Activated CD4-positive, CD25-positive, alpha-beta regulatory T cell treated with anti-CD3 and anti-CD28 coated beads, Interleukin-2, amount 50 U/mL, for 16 hours (primary cell): ENCODE measurements around the gene PRKAG2.

Source experiments
- DNase-seq: peaks from one replicate; pipeline ENCODE4 v3.0.0-alpha.2; 2020; ENCODE audit warnings: low read depth, low spot score

The PRKAG2 gene

DNA sequence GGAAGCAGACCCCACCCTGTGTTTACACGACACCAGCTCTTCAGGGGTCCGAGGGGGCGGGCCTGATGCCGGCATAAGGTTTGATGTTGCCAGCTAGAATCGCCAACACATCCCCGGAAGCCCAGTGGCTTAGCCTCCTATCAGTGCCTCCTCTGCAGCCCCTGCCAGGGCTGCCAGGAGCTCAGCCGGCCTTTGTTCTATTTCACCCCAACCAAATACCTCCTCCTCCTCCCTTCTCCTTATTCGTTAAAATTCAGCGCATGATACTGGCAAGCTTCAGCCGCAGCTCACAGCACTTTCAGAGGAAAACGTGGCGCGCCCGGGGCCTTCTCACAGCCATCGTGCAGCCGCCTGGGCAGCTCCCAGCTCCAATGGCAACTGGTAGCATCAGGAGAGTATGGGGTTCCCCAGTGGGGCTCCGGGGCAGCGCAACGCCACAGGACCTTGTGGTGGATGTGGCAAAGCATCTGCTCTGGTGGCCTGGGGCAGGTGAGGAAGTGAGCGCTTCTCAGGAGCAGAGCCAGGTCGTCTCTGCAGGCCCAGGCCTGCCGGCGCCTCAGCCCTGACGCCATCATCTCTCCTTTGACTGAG is 180.9 kb downstream of the PRKAG2 start:
- DNase-seq = no peak

DNA sequence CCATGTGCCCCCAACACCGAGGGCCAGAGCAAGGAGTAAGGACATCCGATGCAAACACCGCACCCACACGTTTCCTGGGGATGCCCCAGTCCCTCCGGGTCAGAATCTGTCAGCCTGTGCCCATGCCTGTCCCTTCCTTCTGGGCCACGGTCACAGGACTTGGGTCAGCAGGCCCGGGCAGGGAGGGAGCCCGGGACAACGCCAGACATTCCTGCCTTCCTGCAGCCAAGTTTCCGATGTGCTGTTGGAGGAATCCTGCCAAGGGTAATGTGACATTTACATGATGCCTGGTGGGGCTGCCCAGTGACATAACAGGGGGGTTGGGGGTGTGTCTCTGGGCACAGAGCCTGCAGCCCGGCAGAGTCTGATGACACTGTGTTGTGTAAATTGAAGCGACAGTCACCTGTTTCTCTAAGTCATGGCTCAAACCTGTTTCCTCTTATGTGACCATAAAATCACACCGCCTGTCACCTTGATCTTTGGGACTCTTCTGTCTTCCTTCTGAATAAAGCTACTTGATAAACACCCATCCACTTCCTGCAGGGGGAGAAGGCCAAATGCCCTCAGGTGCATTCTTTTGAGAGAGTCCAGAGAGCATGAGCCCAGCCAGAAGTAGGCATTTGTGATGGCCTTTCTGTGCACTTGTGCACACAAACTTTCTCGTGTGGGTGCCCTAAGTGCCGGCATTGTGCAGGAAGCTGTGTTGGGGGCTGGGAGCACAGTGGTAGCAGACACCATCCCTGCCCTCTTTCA is 181.9 kb downstream of the PRKAG2 start:
- no peak for DNase-seq

GRCh38 chr7:151694441-151694827 is 182.5 kb downstream of the PRKAG2 start:
- no peak for DNase-seq

DNA sequence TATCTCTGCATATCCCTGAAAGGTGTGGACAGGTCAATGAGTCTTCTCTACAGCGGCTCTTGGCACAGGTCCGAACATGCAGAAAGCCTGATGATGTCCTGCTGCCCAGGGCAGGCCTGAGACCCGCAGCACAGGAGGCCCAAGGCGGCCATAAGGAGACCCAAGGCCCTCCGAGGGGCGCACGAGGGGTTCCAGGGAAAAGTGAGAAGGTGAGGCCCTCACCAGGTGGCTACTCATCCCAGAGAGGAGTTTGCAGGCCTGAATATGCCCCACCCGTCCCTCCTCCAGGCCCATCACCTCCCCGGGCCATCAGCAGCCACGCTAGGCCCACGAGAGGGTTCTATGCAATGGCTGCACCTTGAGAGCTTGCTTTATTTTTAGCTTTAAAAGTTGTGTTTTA is 183.8 kb downstream of the PRKAG2 start:
- DNase-seq = no peak

- no peak for DNase-seq
Observed at GRCh38 chr7:151692721-151693120, 184.2 kb downstream of the PRKAG2 start.

GRCh38 chr7:151691449-151691848 is 185.5 kb downstream of the PRKAG2 start:
- no peak for DNase-seq

- no peak for DNase-seq
Observed at GRCh38 chr7:151690606-151691005, 186.3 kb downstream of the PRKAG2 start.

DNA sequence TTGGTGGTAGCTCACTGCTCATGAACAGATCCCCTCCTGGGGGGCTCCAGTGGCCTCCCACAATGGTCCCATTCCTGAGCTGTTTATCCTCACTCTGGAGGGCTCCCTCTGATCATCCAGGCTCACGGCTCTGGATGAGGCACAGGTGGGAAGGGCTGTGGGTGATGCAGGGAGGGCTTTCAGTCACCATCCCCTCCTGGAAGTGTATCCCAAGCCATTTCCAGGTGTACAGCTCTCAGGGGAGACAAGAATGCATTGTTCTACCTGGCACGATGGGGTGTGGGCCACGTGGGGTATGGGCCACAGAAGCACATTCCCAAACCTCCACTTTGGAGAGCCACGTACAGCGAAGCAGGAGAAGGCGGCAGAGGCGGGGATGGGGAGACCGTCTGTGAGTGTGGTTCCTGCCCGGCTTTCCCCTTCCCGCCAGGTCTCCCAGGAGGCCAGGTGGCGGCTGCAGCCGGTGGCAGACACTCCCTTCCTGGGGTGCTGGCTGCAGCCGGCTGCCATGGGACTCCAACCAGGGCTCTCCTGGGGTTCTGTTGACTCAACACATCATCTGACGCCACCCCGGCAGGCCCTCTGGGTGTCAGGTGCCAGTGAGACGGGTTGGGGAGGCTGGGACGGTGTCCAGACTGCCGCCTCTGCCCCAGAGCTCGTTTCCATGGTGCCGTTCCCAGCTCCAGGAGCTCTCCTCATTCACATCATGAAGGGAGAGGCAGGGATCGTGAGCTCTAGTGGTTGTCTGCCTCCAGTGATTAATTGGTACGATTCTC is 187.5 kb downstream of the PRKAG2 start:
- DNase-seq = no peak

GRCh38 chr7:151688236-151688780 is 188.6 kb downstream of the PRKAG2 start:
- no peak for DNase-seq

DNA sequence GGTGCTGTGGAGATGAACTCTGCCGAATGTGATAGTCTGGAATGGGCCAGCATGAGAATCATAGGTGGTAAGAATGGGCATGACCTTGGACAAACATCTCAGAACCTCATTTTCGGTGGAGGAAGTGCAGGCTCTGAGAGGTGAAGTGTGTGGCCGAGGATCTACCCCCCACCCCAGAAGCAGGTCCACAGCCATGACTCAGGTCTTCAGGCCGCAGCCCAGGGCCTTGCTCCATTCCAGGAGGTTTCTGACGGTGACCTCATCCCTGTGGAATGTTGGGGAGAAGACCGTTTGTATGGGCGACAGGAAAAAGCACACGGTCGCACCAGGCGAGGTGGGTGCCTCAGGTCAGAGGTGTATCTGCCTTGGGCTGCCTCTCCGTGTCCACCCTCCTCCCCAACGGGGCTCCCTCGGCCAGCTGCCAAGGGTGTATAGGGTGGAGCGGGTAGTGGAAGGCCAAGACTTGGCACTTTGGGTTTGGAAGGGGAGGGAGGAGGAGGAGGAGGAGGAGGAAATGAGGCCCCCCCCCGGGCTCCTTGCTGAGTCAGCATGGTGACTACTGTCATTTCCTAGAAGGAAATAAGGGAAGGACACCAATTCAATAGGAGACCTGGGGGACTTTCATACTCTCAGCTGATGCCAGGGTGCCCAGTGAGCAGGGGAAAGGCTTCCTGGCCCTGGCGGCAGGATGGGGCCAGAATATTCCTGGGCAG is 189.2 kb downstream of the PRKAG2 start:
- no peak for DNase-seq

DNA sequence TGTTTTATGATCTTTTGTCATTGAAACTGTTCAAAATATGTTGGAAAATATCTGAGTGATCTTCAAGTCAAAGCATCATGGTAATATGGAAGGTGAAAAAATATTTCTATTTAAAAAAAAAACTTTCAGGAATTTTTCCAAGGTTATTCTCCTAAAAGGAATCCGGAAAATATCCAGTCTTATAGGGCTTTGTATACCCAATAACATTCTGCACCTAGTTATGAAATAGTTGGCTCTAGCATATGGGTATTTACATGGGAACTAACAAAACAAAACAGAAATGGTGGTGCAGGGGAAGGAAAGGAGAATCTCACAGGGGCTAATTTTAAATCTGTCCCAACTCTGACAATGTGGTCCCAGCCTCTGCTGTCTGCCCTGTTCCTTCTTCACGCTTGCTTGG is 190.1 kb downstream of the PRKAG2 start:
- DNase-seq = no peak

GRCh38 chr7:151686016-151686766 is 190.7 kb downstream of the PRKAG2 start:
- DNase-seq = no peak

DNA sequence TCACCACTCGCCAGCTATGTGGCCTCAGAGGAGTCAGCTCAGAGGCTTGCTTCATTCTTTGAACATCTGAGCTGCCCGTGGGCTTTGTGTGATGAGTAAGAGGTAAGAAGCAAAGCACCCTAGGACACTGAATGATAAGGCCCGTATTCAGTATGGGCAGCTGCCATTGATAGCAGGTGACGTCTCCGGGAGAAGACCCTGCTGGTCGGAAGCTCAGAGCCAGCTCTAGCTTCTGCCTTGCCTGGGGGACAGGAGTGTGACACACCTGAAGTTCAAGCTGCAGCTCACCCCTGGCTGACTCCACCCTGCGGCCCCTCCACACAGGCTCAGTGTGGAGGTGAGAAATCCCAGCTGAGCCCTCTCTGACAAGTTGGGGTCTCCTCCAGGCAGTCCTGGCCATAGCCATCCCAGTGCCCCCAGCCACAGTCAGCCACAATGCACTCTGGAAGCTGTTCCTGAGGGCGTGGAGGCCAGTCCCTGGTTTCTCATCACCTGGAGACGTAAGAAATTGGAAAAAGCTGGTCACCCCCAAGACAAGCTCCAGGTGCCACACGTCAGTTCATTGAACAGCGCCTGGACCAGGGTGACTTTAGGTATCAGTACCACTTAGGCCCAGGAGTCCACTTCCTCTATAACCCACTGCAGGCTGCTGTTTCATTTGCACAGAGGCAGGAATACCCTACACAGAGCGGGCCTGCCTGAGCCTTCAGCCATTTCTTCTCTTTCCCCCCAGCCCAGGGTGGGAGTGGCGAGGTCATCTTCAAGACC is 192.3 kb downstream of the PRKAG2 start:
- no peak for DNase-seq

DNA sequence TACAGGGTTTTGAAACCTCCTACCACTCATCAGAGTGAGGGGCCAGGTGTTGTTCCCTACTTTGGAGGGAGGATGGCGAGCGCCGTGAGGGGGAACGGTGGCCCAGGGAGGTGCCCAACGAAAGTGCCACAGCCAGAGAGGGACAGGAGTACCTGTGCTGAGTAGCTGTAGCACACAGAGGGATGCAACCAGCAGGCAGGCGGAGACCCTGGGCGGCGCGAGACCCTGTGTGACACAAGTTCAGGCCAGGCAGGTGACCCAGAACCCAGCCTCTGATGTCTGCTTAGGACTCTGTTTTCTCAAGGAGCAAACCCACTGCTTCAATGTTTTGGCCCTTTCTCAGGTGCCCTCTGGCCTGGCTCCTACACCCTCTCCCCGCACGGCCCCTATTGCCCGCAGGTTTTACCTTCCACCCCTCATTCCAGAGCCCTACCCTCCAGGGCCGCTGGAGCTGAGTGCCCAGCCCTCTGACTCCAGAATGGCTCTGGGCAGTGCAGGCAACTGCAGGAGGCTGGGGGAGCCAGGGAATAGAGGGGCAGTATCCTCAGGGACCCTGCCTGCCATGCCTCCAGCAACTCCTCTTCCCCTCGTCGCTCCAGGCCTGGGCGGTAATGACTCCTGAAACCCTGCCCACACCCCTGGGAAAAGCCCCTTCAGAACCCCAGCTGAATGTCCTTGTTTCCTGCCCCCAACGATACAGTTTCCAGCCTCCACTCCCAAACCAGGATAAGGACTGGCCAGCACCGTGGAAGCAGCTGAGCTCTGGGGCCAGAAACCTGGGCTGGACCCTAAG is 193.1 kb downstream of the PRKAG2 start:
- DNase-seq = no peak

DNA sequence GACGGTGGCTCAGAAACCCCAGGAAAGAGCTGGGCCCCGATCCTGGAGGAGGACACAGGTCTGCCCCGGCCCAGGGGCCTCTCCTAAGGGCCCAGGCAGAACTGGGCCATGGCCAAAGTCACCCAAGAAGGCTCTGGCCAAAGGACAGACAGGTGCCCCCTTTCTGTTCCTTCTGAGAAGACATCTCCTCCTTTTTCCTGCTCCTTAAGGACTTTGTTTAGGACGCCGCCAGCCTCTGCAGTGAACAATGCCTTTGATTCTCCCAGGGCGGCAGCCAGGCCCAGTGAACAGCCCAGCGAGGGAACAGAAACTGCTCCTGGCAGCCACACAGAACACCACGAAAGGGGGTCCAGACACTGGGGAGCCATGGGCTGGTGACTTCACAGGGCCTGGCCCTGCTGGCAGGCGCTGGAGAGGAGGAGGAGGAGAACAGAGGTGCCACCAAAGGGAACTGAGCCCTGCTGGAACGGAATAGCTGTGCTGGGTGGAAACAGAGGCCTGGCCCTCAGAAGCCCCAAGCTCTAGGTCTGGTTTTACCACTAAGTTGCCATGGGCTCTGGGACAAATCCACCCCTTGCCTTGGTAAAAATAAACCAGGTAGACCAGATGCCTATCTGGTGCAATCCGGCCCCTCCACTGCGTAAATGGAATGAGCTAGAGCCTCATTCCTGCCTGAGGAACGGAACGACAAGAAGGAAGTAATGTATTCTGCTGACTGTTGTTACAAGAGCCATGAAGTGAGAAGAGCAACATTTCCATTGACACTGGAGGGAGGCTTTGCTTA is 193.9 kb downstream of the PRKAG2 start:
- no peak for DNase-seq

- no peak for DNase-seq
Observed at GRCh38 chr7:151681726-151682125, 195.2 kb downstream of the PRKAG2 start.

DNA sequence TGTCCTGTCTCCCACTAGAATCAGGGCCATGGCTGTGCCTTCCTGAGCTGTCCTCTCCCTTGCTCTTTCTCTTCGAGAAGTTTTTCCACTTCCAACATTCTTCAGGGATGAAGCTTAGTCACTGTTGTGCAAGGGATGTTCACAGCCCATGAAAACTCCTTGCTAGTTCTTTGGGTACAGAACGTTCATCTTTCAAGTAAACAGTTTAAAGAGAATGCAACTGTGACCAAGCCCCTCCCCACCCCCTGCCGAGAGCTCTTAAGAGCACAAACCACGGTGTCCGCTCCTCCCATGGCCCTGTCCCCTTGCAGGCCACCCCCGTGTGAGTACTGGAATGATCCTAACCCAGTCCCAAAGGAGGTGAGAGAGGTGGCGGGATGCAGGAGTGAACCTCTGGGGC is 196.1 kb downstream of the PRKAG2 start:
- no peak for DNase-seq

DNA sequence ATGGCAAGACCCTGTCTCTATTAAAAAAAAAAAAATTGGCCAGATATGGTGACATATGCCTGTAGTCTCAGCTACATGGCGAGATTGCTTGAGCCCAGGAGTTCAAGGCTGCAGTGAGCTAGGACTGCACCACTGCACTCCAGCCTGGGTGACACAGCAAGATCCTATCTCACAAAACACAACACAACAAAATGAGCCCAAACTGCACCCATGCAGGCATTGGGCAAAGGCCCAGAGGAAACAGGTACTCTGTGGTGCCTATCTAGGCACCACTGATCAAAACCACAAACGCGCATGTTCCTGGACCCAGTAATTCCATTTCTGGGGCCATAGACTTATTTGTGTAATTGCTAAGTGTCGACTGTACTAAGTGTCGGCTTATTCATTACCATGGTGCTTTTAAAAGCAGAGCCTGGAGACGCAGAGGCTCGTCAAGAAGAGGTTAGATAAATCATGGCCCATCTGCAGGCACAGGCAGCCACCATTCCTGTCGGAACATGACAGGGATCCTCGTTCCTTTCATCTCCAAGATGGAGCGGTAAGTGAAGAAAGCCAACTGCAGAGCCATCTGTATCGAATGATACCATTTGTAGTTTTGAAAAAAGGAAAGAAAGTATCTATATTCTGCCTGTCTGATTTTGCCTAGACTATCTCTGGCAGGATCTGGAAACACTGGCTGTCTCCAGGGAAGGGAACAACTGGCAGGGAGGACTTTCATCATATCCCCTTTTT is 196.9 kb downstream of the PRKAG2 start:
- DNase-seq = no peak
